Measurements from ENCODE around the gene COL15A1. TPM values are rescaled to one million over a fixed set of nuclear protein-coding genes. Genes with fewer than 3 reads are reported as not detected.
"Not testable (repeated sequence)": the region's sequence is repeated elsewhere in the genome, so short reads cannot be mapped to it uniquely, and the experiment has no call there.

The COL15A1 gene
- polyA plus RNA-seq, 1 experiment, result 3.2 TPM

- POLR2A ChIA-PET, result no interaction called here
- no peak for DNase-seq (ENCODE audit: low read depth, low spot score)
- Histone ChIP-seq H3K9me3 (ENCODE audit: control insufficient read depth, insufficient read depth, low read length) (peaks cover 6% of the 10 kb centered on the region; the same call in 1 of the 2 replicates), H3K27ac (ENCODE audit: low read depth, low read length) (no peak overlapping the region), H3K27me3 (ENCODE audit: control insufficient read depth, insufficient read depth, low read length) (peaks cover 12% of the 10 kb centered on the region), H3K4me3 (ENCODE audit: low read depth, low read length) (no peak overlapping the region)
- CTCF ChIA-PET, result no interaction called here
- TF ChIP-seq CTCF (IDR thresholded peaks at IDR 0.05; ENCODE audit: low read depth, low read length), result no peak
Measured at GRCh38 chr9:99004717-99005460, 61.2 kb downstream of the COL15A1 start.

GRCh38 chr9:99005651-99006050 lies 61.9 kb downstream of the COL15A1 start:
- ChIA-PET POLR2A (no interaction called here), CTCF (no interaction called here)
- no peak for DNase-seq (ENCODE audit: low read depth, low spot score)
- no peak for TF ChIP-seq CTCF (IDR thresholded peaks at IDR 0.05; ENCODE audit: low read depth, low read length)
- H3K27ac ChIP-seq (ENCODE audit: low read depth, low read length), result no peak overlapping the region
- H3K4me3 ChIP-seq (ENCODE audit: low read depth, low read length), result no peak overlapping the region
- H3K27me3 ChIP-seq (ENCODE audit: control insufficient read depth, insufficient read depth, low read length), result peaks cover 12% of the 10 kb centered on the region
- peaks cover 12% of the 10 kb centered on the region for H3K9me3 ChIP-seq (ENCODE audit: control insufficient read depth, insufficient read depth, low read length)

- POLR2A ChIA-PET, result no interaction called here
- CTCF ChIA-PET, result interaction anchor here (1.1 kb wide), 1 partner anchor 157 kb away, joined by 4 read pairs; no protein-coding TSS in a partner anchor
- no peak overlapping the region for H3K4me3 ChIP-seq (ENCODE audit: low read depth, low read length)
- DNase-seq (ENCODE audit: low read depth, low spot score), result no peak
- TF ChIP-seq CTCF (IDR thresholded peaks at IDR 0.05; ENCODE audit: low read depth, low read length), result no peak
- H3K27me3 ChIP-seq (ENCODE audit: control insufficient read depth, insufficient read depth, low read length), result peaks cover 12% of the 10 kb centered on the region
- H3K9me3 ChIP-seq (ENCODE audit: control insufficient read depth, insufficient read depth, low read length), result peaks cover 12% of the 10 kb centered on the region
- H3K27ac ChIP-seq (ENCODE audit: low read depth, low read length), result no peak overlapping the region
Measured at GRCh38 chr9:99006511-99006910, 62.8 kb downstream of the COL15A1 start.

- Histone ChIP-seq H3K4me3 (ENCODE audit: low read depth, low read length) (no peak overlapping the region), H3K27ac (ENCODE audit: low read depth, low read length) (no peak overlapping the region), H3K27me3 (ENCODE audit: control insufficient read depth, insufficient read depth, low read length) (peaks cover 12% of the 10 kb centered on the region), H3K9me3 (ENCODE audit: control insufficient read depth, insufficient read depth, low read length) (peaks cover 12% of the 10 kb centered on the region)
- CTCF ChIA-PET, result interaction anchor here (1.1 kb wide), 1 partner anchor 157 kb away, joined by 4 read pairs; no protein-coding TSS in a partner anchor
- TF ChIP-seq CTCF (IDR thresholded peaks at IDR 0.05; ENCODE audit: low read depth, low read length), result no peak
- POLR2A ChIA-PET, result no interaction called here
- no peak for DNase-seq (ENCODE audit: low read depth, low spot score)
Measured at GRCh38 chr9:99006979-99007378, 63.3 kb downstream of the COL15A1 start.

DNA sequence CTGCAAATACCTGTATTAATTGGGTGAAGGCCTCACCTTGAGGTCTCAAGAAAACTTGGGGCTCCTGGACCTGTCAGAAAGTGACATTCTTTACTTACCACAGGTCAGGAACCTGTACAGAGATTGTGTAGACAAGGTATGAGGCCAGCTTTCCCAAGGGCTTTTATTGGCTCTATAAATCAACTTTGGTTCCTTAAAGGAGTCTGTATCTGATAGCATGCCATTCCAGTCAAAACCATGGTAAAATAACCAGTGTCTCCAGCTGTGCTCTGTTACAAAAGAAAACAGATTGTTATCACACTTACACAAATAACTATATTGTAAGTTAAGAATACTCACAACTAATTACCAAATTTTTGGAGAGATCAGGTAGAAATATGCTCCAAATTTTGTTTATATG lies 64.5 kb downstream of the COL15A1 start:
- H3K27ac ChIP-seq (ENCODE audit: low read depth, low read length), result no peak overlapping the region
- H3K9me3 ChIP-seq (ENCODE audit: control insufficient read depth, insufficient read depth, low read length), result peaks cover 12% of the 10 kb centered on the region
- POLR2A ChIA-PET, result no interaction called here
- CTCF ChIA-PET, result interaction anchor here (1.7 to 2.1 kb wide), 2 partner anchors 9 to 147 kb away, joined by 7 to 12 read pairs; no protein-coding TSS in a partner anchor
- no peak for TF ChIP-seq CTCF (IDR thresholded peaks at IDR 0.05; ENCODE audit: low read depth, low read length)
- no peak overlapping the region for H3K4me3 ChIP-seq (ENCODE audit: low read depth, low read length)
- peaks cover 11% of the 10 kb centered on the region for H3K27me3 ChIP-seq (ENCODE audit: control insufficient read depth, insufficient read depth, low read length)
- DNase-seq (ENCODE audit: low read depth, low spot score), result no peak

DNA sequence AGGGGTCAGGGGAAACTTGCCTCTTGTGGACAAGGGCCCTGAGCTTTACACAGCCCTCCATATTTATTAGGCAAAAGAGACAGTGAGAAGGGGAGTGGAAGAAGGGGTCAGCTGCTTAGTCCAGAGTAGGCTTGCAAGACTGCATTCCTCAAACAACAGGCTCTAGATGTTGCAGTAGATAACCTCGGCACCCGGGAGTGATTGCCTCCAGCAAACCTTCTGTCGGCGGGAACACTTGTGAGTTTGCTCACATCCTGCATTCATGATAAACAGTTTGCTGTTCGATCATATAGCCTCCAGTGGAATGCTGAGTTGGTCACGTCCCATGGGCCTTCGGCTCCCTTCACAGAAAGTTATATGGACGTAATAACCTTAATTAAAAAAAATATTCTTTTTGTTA lies 66.7 kb downstream of the COL15A1 start:
- CTCF ChIA-PET, result interaction anchor here (2.1 kb wide), 1 partner anchor 12 kb away, joined by 12 read pairs; no protein-coding TSS in a partner anchor
- H3K9me3 ChIP-seq (ENCODE audit: control insufficient read depth, insufficient read depth, low read length); DNase-seq (ENCODE audit: low read depth, low spot score); H3K27ac ChIP-seq (ENCODE audit: low read depth, low read length); POLR2A ChIA-PET; H3K4me3 ChIP-seq (ENCODE audit: low read depth, low read length); H3K27me3 ChIP-seq (ENCODE audit: control insufficient read depth, insufficient read depth, low read length): not testable (repeated sequence)

Data from AG04450 (cell line).